GM15510 (cell line): ENCODE results near the gene FAM13A.

Experiments used
- POLR2A ChIP-seq: IDR thresholded peaks from 3 replicates; pipeline ENCODE4 v1.6.1; 2011; ENCODE audit warnings: borderline replicate concordance; ENCODE audit not compliant: insufficient read length; ENCODE audit errors: extremely low read depth

FAM13A gene

GRCh38 chr4:88759039-88759894, 297.7 kb downstream of the FAM13A start:
- no peak for TF ChIP-seq POLR2A

- TF ChIP-seq POLR2A, result no peak
Observed at GRCh38 chr4:88758264-88758663, 298.7 kb downstream of the FAM13A start.

- no peak for TF ChIP-seq POLR2A
Observed at GRCh38 chr4:88757776-88758175, 299.2 kb downstream of the FAM13A start.

GRCh38 chr4:88757067-88757466, 299.9 kb downstream of the FAM13A start:
- TF ChIP-seq POLR2A, result no peak

- TF ChIP-seq POLR2A, result no peak
Observed at GRCh38 chr4:88756149-88756548, 300.8 kb downstream of the FAM13A start.

GRCh38 chr4:88755454-88755853, 301.5 kb downstream of the FAM13A start:
- no peak for TF ChIP-seq POLR2A

GRCh38 chr4:88754796-88755195, 302.2 kb downstream of the FAM13A start:
- no peak for TF ChIP-seq POLR2A

- no peak for TF ChIP-seq POLR2A
Observed at GRCh38 chr4:88753658-88754571, 303.1 kb downstream of the FAM13A start.

GRCh38 chr4:88752754-88753153, 304.2 kb downstream of the FAM13A start:
- TF ChIP-seq POLR2A, result no peak

- TF ChIP-seq POLR2A, result no peak
Observed at GRCh38 chr4:88752076-88752463, 304.9 kb downstream of the FAM13A start.

GRCh38 chr4:88751258-88752075, 305.5 kb downstream of the FAM13A start:
- TF ChIP-seq POLR2A, result no peak

- no peak for TF ChIP-seq POLR2A
Observed at GRCh38 chr4:88750369-88750768, 306.6 kb downstream of the FAM13A start.

GRCh38 chr4:88747351-88747750, 309.6 kb downstream of the FAM13A start:
- TF ChIP-seq POLR2A, result no peak

GRCh38 chr4:88746206-88746605, 310.8 kb downstream of the FAM13A start:
- TF ChIP-seq POLR2A, result no peak
